Measurements from ENCODE around the gene KRT34. TPM values are rescaled to one million over a fixed set of nuclear protein-coding genes. Genes with fewer than 3 reads are reported as not detected.
A peak's percentile ranks its signal among the peaks of the same experiment; 100 is the strongest.
"Not testable (repeated sequence)": the region's sequence is repeated elsewhere in the genome, so short reads cannot be mapped to it uniquely, and the experiment has no call there.

The KRT34 gene
- total RNA-seq, 2 experiments from 2014 or later: not detected

- Mint-ChIP-seq H3K27ac (no peak overlapping the region), H3K4me1 (no peaks in the 10 kb centered on the region), H3K9me3 (ENCODE audit: low read depth) (no peaks in the 10 kb centered on the region), H3K27me3 (peaks cover 11% of the 10 kb centered on the region), H3K4me3 (no peak overlapping the region), H3K36me3 (no peaks in the 10 kb centered on the region)
- ATAC-seq (no peak), DNase-seq (no peak)
- CTCF ChIA-PET: no interaction called here
These were observed 4.6 kb downstream of the KRT34 start for GRCh38 chr17:41377546-41377945.

DNA sequence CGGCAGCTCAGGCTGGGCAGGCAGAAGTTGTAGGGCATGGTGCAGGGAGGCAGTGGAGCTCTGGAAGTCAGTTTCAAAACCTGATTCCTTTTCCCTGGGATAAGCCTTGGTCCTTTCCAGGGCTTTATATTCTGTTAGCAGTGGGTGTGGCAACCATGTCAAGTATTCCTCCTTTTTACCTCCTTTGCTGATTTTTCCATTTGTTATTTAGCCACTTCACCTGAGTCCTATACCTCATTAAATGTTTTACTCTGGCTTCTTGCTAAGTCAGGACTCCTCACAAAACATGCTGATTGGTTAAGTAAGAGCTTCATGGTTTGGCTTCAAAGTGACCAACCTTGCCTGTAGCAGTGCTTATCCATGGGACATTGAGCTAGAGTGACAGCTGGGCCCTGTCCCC is 12.4 kb downstream of the KRT34 start, which contains the start of gene KRT33B:
KRT33B (minus strand) TSS at position 101 of the 400 bp plus-strand sequence; CDS start at position 38, 63 bp downstream.
- ATAC-seq: no peak
- no peak within 1 kb of the TSS for H3K4me3 Mint-ChIP-seq
- H3K27ac Mint-ChIP-seq: no peak within 1 kb of the TSS
- H3K36me3 Mint-ChIP-seq: no peaks in the 10 kb centered on the region
- H3K9me3 Mint-ChIP-seq (ENCODE audit: low read depth): no peaks in the 10 kb centered on the region
- H3K4me1 Mint-ChIP-seq: peaks cover 6% of the 10 kb centered on the region
- DNase-seq: no peak
- peaks cover 6% of the 10 kb centered on the region for H3K27me3 Mint-ChIP-seq
- CTCF ChIA-PET: interaction anchor here (1.2 kb wide), 1 partner anchor 20 kb away, joined by 3 read pairs; no protein-coding TSS in a partner anchor

GRCh38 chr17:41369023-41369422 is 13.1 kb downstream of the KRT34 start:
- Mint-ChIP-seq H3K4me1 (peaks cover 6% of the 10 kb centered on the region), H3K4me3 (no peak overlapping the region), H3K27ac (no peak overlapping the region), H3K9me3 (ENCODE audit: low read depth) (no peaks in the 10 kb centered on the region), H3K36me3 (no peaks in the 10 kb centered on the region), H3K27me3 (peaks cover 3% of the 10 kb centered on the region)
- CTCF ChIA-PET: interaction anchor here (1.2 kb wide), 1 partner anchor 21 kb away, joined by 3 read pairs; no protein-coding TSS in a partner anchor
- ATAC-seq: no peak
- DNase-seq: no peak

DNA sequence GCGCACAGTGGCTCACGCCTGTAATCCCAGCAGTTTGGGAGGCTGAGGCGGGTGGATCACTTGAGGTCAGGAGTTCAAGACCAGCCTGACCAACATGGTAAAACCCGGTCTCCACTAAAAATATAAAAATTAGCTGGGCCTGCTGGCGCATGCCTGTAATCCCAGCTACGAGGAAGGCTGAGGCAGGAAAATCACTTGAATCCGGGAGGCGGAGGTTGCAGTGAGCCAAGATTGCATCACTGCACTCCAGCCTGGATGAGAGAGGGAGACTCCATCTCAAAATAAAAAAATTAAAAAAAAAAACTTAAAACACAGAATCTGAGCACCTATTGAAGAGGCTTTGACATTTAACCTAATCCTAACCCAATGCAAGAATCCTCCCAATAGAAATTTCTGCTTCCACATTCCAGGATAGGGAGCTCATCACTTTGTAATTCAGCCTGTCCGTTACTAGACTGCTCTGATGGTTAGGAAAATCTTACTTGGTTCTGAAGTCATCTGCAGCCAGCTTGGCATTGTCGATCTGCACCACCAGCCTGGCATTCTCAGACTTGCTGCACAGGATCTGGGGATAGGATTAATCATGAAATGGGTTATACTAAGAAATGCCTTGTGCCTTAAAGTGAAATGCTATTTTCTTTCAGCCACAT is 14.6 kb downstream of the KRT34 start:
- CTCF ChIA-PET: no interaction called here
- no peaks in the 10 kb centered on the region for H3K36me3 Mint-ChIP-seq

GRCh38 chr17:41366070-41366469 is 16.0 kb downstream of the KRT34 start:
- H3K36me3 Mint-ChIP-seq: no peaks in the 10 kb centered on the region
- H3K27ac Mint-ChIP-seq: no peak overlapping the region
- no peaks in the 10 kb centered on the region for H3K9me3 Mint-ChIP-seq (ENCODE audit: low read depth)
- no peak for DNase-seq
- peaks cover 6% of the 10 kb centered on the region for H3K4me1 Mint-ChIP-seq
- peaks cover under 1% of the 10 kb centered on the region for H3K27me3 Mint-ChIP-seq
- ATAC-seq: no peak
- H3K4me3 Mint-ChIP-seq: no peak overlapping the region
- CTCF ChIA-PET: no interaction called here

More for the DNA sequence above, 14.6 kb downstream of the KRT34 start:
- no peak for DNase-seq
- Mint-ChIP-seq H3K9me3 (ENCODE audit: low read depth) (no peaks in the 10 kb centered on the region), H3K27me3 (peaks cover 3% of the 10 kb centered on the region), H3K4me1 (peaks cover 6% of the 10 kb centered on the region), H3K4me3 (no peak overlapping the region), H3K27ac (no peak overlapping the region)
- no peak for ATAC-seq

DNA sequence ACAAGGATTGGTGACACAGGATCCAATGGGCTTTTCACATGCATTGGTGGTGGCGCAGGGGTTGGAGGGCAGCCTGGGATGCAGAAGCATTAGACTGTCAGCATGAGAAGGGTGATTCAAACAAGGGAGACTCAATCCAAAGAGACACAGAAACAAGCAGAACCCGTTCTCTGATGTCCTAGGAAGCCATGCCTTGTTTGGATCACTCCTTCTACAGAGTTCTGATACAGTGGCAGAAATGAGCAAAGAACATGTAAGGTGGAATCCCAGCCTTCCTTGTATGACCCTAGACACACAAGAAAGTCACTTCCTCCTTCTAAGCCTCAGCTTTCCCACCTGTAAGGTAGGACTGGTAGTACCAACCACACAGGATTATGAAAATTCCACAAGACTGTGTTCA is 18.2 kb downstream of the KRT34 start:
- Mint-ChIP-seq H3K36me3 (no peaks in the 10 kb centered on the region), H3K9me3 (ENCODE audit: low read depth) (no peaks in the 10 kb centered on the region), H3K4me1 (no peaks in the 10 kb centered on the region), H3K27ac (no peak overlapping the region), H3K27me3 (no peaks in the 10 kb centered on the region), H3K4me3 (no peak overlapping the region)
- DNase-seq (no peak), ATAC-seq (no peak)
- CTCF ChIA-PET: no interaction called here

DNA sequence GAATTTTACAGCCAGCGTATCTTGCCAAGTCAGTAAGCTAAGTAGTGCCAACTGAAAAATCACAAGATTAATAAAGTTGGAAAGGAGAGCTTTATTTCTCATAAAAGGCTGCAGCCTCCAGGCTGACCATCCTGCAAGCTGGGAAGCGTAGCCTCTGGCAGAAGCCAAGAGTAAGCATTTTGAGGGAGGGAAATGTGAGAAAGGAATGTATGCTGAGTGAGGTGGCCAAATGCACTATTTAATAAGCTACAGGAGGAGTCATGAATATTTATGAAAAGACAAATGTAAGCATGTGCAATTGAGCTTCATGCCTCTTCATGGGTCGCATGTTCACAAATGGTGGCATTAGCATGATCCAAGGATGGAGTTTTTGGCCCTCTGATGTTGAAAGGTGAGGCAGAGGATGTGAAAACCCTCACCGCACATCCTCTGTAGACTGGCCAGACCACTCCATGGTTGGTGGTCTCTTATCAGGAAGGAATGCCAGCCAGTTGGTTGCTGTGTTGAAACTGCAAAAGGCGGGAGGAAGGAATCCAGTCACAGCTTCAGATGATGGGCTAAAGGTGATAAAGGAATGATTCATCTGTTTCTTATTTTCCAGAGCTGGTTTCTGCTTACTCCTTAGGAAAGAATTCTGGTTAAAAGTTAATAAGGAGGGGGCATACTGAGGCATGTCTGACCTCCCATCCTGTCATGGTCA is 21.7 kb downstream of the KRT34 start:
- H3K9me3 Mint-ChIP-seq (ENCODE audit: low read depth): no peaks in the 10 kb centered on the region
- H3K36me3 Mint-ChIP-seq: no peaks in the 10 kb centered on the region
- H3K27ac Mint-ChIP-seq: no peak overlapping the region
- no peak for DNase-seq
- CTCF ChIA-PET: no interaction called here
- peaks cover 9% of the 10 kb centered on the region for H3K27me3 Mint-ChIP-seq
- no peaks in the 10 kb centered on the region for H3K4me1 Mint-ChIP-seq
- no peak overlapping the region for H3K4me3 Mint-ChIP-seq
- no peak for ATAC-seq

- CTCF ChIA-PET: no interaction called here
- DNase-seq (no peak), ATAC-seq (no peak)
- no peak overlapping the region for H3K27ac Mint-ChIP-seq
- no peaks in the 10 kb centered on the region for H3K36me3 Mint-ChIP-seq
- no peaks in the 10 kb centered on the region for H3K4me1 Mint-ChIP-seq
- H3K9me3 Mint-ChIP-seq (ENCODE audit: low read depth): no peaks in the 10 kb centered on the region
- no peak overlapping the region for H3K4me3 Mint-ChIP-seq
- H3K27me3 Mint-ChIP-seq: peaks cover 20% of the 10 kb centered on the region
These were observed 27.6 kb downstream of the KRT34 start for GRCh38 chr17:41354536-41354935.

GRCh38 chr17:41352597-41353366 is 29.3 kb downstream of the KRT34 start:
- Mint-ChIP-seq H3K27ac (no peak overlapping the region), H3K4me1 (no peaks in the 10 kb centered on the region), H3K27me3 (peaks cover 22% of the 10 kb centered on the region), H3K36me3 (no peaks in the 10 kb centered on the region), H3K4me3 (no peak overlapping the region), H3K9me3 (ENCODE audit: low read depth) (no peaks in the 10 kb centered on the region)
- DNase-seq (no peak), ATAC-seq (no peak)
- CTCF ChIA-PET: no interaction called here

GRCh38 chr17:41351177-41351576 is 30.9 kb downstream of the KRT34 start:
- Mint-ChIP-seq H3K4me3 (no peak overlapping the region), H3K27me3 (peaks cover 17% of the 10 kb centered on the region), H3K27ac (no peak overlapping the region), H3K4me1 (no peaks in the 10 kb centered on the region), H3K36me3 (no peaks in the 10 kb centered on the region), H3K9me3 (ENCODE audit: low read depth) (no peaks in the 10 kb centered on the region)
- CTCF ChIA-PET: no interaction called here
- no peak for DNase-seq
- ATAC-seq: no peak

DNA sequence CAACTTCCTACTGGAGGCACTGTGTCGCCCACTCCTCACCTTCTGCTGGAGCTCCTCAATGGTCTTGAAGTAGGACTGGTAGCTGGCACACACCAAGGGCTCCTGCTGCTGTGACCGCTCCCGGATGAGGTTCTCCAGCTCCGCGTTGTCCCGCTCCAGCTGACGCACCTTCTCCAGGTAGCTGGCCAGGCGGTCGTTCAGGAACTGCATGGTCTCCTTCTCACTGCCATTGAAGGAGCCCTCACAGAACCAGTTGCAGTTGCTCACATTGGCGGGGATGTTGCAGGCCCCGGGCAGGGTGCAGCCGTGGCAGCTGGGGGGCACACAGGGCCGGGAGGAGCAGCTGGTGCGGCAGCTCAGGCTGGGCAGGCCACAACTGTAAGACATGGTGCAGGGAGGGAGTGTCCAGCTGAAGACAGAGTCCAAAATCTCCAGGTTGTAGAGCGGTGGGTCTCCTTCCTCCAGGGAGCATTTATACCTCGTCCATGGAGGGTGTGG is 31.7 kb downstream of the KRT34 start, which contains the start of gene KRT33A:
KRT33A (minus strand) TSS at position 448 of the 498 bp plus-strand sequence; CDS start at position 387, 61 bp downstream.
- H3K4me1 Mint-ChIP-seq; DNase-seq; H3K27ac Mint-ChIP-seq; CTCF ChIA-PET; ATAC-seq; H3K36me3 Mint-ChIP-seq; H3K4me3 Mint-ChIP-seq; H3K9me3 Mint-ChIP-seq (ENCODE audit: low read depth): not testable (repeated sequence)
- H3K27me3 Mint-ChIP-seq: peaks cover 14% of the 10 kb centered on the region

DNA sequence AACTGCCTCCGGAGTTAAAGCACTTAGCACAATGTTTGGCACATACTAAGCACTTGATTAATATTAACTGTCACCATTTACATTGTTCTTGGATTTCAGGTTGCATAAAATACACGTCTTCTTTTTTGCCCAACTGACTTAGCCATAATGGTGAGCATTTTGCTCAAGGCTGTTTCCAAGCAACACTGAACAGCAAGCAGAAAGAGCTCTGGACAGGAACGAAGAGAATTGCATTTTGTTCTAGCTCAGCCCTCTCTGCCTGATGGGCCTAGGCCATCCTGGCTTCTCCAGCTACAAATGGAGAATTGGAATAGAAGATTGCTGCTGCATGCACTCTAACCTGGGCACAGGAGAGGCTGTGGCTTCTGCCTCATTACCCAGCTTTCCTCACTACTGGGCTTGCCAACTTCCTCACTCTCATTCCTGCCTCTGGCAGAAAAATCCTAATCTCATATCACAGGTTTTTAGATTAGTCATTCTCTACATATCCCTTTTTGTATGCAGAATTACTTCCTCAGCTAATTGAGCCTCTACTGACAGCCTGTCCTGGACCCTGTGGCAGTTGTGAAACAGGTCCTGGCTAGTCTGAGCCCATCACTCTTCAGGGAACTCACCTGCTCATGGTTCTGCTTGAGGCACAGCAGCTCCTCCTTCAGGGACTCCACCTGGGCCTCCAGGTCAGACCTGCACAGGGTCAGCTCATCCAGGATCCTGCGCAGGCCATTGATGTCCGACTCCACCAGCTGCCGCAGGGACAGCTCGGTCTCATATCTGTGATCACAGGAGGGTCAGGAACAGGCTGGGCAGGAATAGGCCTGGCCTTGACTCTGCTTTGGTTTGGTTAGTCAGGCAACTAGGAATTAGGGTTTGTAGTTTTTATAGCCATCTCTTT is 34.0 kb downstream of the KRT34 start:
- CTCF ChIA-PET: interaction anchor here (1.1 to 1.2 kb wide), 2 partner anchors 8 to 23 kb away, joined by 3 read pairs; no protein-coding TSS in a partner anchor

More for the DNA sequence above, 34.0 kb downstream of the KRT34 start:
- H3K27me3 Mint-ChIP-seq: peaks cover 6% of the 10 kb centered on the region
- H3K4me1 Mint-ChIP-seq: no peaks in the 10 kb centered on the region
- ATAC-seq (no peak), DNase-seq (peak; percentile 9)
- peaks cover 5% of the 10 kb centered on the region for H3K36me3 Mint-ChIP-seq
- H3K9me3 Mint-ChIP-seq (ENCODE audit: low read depth): peaks cover 2% of the 10 kb centered on the region
- no peak overlapping the region for H3K27ac Mint-ChIP-seq
- no peak overlapping the region for H3K4me3 Mint-ChIP-seq

Data from activated CD8-positive, alpha-beta memory T cell treated with anti-CD3 and anti-CD28 coated beads, Interleukin-2, amount 10 ng/mL, durations not matched to agents 7 days and 5 days (primary cell).